ENCODE results near the gene ZBTB20. TPM values are rescaled to one million over a fixed set of nuclear protein-coding genes. Genes with fewer than 3 reads are reported as not detected.
A peak's percentile ranks its signal among the peaks of the same experiment; 100 is the strongest.

The ZBTB20 gene
- total and polyA plus RNA-seq, 2 donors from 2014 or later, result 0.99 to 142 TPM

DNA sequence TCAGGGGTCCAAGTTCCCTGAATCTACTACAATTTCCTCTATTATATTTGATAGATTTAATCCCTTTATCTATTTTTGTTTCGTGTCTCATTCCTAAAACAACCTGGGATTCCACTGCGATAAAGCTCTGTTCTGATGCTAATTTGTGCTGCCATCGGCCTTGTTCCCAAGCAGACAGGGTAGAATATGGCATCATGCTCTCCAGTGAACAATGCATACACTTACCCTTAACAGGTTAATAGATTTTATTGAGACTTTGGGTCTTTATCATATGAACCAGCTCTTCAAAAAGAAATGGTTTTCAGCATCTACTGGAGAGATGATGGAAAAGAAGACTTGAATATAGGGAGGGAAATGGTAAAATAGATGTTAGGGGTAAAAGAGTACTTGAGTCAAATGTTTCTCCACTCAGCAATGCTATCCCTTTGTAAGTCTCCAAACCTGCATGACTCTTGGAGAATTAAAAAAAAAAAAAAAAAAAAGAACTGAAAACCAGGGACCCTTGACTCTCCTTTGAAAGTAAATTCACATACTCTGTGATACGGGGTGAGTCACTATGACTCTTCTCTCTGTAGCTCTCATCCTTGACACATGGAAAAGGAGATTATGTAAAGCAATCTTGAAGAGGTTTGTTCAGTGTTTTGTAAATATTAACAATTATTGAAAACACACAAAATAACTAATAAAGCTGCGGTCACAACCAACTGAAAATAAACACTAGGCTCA lies 268.8 kb downstream of the ZBTB20 start:
- TF ChIP-seq, protein P1, sequence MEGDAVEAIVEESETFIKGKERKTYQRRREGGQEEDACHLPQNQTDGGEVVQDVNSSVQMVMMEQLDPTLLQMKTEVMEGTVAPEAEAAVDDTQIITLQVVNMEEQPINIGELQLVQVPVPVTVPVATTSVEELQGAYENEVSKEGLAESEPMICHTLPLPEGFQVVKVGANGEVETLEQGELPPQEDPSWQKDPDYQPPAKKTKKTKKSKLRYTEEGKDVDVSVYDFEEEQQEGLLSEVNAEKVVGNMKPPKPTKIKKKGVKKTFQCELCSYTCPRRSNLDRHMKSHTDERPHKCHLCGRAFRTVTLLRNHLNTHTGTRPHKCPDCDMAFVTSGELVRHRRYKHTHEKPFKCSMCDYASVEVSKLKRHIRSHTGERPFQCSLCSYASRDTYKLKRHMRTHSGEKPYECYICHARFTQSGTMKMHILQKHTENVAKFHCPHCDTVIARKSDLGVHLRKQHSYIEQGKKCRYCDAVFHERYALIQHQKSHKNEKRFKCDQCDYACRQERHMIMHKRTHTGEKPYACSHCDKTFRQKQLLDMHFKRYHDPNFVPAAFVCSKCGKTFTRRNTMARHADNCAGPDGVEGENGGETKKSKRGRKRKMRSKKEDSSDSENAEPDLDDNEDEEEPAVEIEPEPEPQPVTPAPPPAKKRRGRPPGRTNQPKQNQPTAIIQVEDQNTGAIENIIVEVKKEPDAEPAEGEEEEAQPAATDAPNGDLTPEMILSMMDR (IDR thresholded peaks at IDR 0.05; ENCODE audit: borderline replicate concordance, extremely low read depth, insufficient read depth), result no peak
- H3K9ac ChIP-seq (ENCODE audit: low read length in 3 of 3), result no peak overlapping the region
- no peak overlapping the region for H3K27ac ChIP-seq (ENCODE audit: low read depth in 2 of 2, low read length in 2 of 2)
- H3K4me3 ChIP-seq (ENCODE audit: low read length in 3 of 3), result no peak overlapping the region
- peaks cover 0 to 19% (median 10%) of the 10 kb centered on the region in 3 donors for H3K4me1 ChIP-seq (ENCODE audit: control insufficient read depth in 2 of 3, insufficient read depth in 2 of 3, low read depth in 1 of 3, low read length in 3 of 3)
- no peak for FAIRE-seq
- no peak for DNase-seq
- H3K27me3 ChIP-seq (ENCODE audit: control insufficient read depth, insufficient read depth, low read length), result no peaks in the 10 kb centered on the region
- H3K9me3 ChIP-seq (ENCODE audit: control insufficient read depth in 2 of 3, insufficient read depth in 1 of 3, low read length in 3 of 3), result no peaks in the 10 kb centered on the region
- intact Hi-C loops (cut with DNase I), result no loop called here
- H3K36me3 ChIP-seq (ENCODE audit: control insufficient read depth in 2 of 3, insufficient read depth in 3 of 3, low read length in 3 of 3), result no peaks in the 10 kb centered on the region

DNA sequence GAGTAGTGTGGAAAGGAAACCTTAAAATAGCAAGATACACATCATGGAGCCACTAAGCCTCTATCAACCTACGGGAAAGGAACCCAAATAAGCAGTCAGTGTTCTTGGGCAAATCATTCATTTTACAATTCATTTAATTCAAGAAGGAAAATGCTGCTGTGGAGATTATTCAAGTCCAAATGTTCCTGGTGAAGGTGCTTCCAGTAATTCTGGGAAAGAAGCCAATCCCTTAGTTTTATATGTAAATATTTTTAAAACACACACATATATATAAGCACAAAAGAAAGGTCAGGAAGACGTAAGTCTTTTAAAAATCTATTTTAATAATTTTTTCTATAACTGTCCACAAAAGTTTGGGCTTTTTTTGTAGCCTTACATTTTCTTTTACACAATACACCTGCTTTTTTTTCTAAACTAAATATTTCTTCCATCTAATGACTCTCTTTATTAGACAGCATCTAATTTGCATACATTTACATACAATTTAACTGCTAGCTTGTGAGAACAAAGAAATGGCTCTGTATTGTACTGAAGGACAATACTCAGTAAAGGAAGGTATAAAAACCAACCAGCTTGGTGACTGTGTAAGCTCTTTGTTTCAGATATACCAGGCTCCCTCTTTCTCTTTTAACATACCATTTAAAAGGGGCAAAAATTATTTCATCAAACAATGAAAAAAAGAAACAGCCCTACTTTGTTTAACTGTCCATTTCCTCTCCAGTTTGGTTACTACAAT lies 269.5 kb downstream of the ZBTB20 start:
- no peak overlapping the region for H3K27ac ChIP-seq (ENCODE audit: low read depth in 2 of 2, low read length in 2 of 2)
- H3K4me1 ChIP-seq (ENCODE audit: control insufficient read depth in 2 of 3, insufficient read depth in 2 of 3, low read depth in 1 of 3, low read length in 3 of 3), result peaks cover 0 to 19% (median 14%) of the 10 kb centered on the region in 3 donors
- H3K9ac ChIP-seq (ENCODE audit: low read length in 3 of 3), result no peak overlapping the region
- intact Hi-C loops (cut with DNase I), result no loop called here
- no peaks in the 10 kb centered on the region for H3K36me3 ChIP-seq (ENCODE audit: control insufficient read depth in 2 of 3, insufficient read depth in 3 of 3, low read length in 3 of 3)
- no peaks in the 10 kb centered on the region for H3K27me3 ChIP-seq (ENCODE audit: control insufficient read depth, insufficient read depth, low read length)
- H3K9me3 ChIP-seq (ENCODE audit: control insufficient read depth in 2 of 3, insufficient read depth in 1 of 3, low read length in 3 of 3), result no peaks in the 10 kb centered on the region
- no peak for DNase-seq
- TF ChIP-seq, protein P1 (IDR thresholded peaks at IDR 0.05; ENCODE audit: borderline replicate concordance, extremely low read depth, insufficient read depth), result no peak
- FAIRE-seq, result no peak
- H3K4me3 ChIP-seq (ENCODE audit: low read length in 3 of 3), result no peak overlapping the region

DNA sequence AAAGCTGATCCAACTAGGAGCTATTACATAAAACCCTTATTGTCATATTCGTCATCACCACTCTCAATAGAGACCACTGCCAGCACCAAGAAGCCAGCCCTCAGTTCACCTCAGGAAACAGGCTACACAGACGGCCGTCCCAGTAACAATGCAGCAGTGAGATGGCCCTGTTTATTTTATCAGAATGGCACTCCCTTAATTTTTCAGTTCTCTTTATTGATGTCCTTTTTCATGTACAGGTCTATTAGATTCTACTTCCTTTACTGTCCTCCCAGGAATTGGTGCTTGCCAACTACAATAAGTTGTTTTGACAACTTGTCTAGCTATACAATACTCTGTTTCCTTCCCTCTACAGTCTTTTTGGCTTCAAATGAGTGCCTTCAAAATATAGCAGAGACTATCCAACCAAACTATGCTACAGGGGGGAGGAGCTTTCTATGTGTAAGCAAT lies 272.5 kb downstream of the ZBTB20 start:
- FAIRE-seq (no peak), DNase-seq (peak in 2 of 5 donors; percentile 22 to 38)
- Histone ChIP-seq H3K27me3 (ENCODE audit: control insufficient read depth, insufficient read depth, low read length) (no peaks in the 10 kb centered on the region), H3K27ac (ENCODE audit: low read depth in 2 of 2, low read length in 2 of 2) (no peak overlapping the region), H3K36me3 (ENCODE audit: control insufficient read depth in 2 of 3, insufficient read depth in 3 of 3, low read length in 3 of 3) (no peaks in the 10 kb centered on the region), H3K9me3 (ENCODE audit: control insufficient read depth in 2 of 3, insufficient read depth in 1 of 3, low read length in 3 of 3) (no peaks in the 10 kb centered on the region), H3K9ac (ENCODE audit: low read length in 3 of 3) (no peak overlapping the region), H3K4me1 (ENCODE audit: control insufficient read depth in 2 of 3, insufficient read depth in 2 of 3, low read depth in 1 of 3, low read length in 3 of 3) (peaks cover 0 to 10% (median 10%) of the 10 kb centered on the region in 3 donors), H3K4me3 (ENCODE audit: low read length in 3 of 3) (no peak overlapping the region)
- intact Hi-C loops (cut with DNase I), result no loop called here
- TF ChIP-seq, protein P1 (IDR thresholded peaks at IDR 0.05; ENCODE audit: borderline replicate concordance, extremely low read depth, insufficient read depth), result no peak

Measured in kidney (tissue), 14 donors.